Measurements from ENCODE around the gene PINLYP. TPM values are rescaled to one million over a fixed set of nuclear protein-coding genes. Genes with fewer than 3 reads are reported as not detected.

Gene PINLYP
- total and polyA plus RNA-seq, 7 donors = 1.4 to 21.0 (median 10.8) TPM

DNA sequence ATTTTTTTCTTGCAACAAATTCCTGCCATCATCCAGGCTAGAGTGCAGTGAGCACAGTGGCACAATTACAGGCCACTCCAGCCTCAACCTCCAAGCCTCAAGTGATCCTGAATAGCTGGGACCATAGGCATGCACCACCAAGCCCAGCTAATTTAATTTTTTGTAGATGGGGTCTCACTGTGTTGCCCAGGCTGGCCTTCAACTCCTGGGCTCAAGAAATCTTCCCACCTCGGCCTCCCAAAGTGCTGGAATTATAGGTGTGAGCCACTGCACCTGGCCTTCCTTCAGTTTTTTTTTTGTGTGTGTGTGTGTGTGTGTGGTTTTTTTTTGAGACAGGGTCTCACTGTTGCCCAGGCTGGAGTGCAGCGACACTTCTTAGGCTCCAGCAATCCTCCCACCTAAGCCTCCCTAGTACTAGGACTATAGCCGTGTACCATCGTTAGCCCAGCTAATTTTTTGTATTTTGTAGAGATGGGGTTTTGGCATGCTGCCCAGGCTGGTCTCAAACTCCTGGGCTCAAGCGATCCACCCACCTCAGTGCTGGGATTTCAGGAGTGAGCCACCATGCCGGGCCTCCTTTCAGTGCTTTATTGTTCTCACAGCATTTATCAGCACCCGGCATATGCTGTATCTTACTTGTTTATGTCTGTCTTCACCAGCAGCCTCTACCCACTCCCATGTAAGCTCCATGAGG, 30.4 kb downstream of the PINLYP start:
- no peak for DNase-seq
- intact Hi-C loops (cut with DNase I) = no loop called here
- H3K9me3 ChIP-seq = no peaks in the 10 kb centered on the region
- H3K27me3 ChIP-seq = no peaks in the 10 kb centered on the region
- no peaks in the 10 kb centered on the region for H3K4me1 ChIP-seq
- WGBS, 2 donors = 84 to 86% methylated on average over 7 of the region's 7 CpGs
- no peak overlapping the region for H3K4me3 ChIP-seq
- no peak overlapping the region for H3K27ac ChIP-seq
- no peak for TF ChIP-seq EP300 (IDR thresholded peaks at IDR 0.05)
- TF ChIP-seq CTCF (IDR thresholded peaks at IDR 0.05) = no peak
- TF ChIP-seq POLR2A (IDR thresholded peaks at IDR 0.05) = no peak
- no peak for TF ChIP-seq POLR2AphosphoS5 (IDR thresholded peaks at IDR 0.05)
- peaks cover 0 to 42% (median 10%) of the 10 kb centered on the region in 4 donors for H3K36me3 ChIP-seq

- Histone ChIP-seq H3K27ac (no peak overlapping the region), H3K4me3 (no peak overlapping the region), H3K4me1 (no peaks in the 10 kb centered on the region), H3K27me3 (no peaks in the 10 kb centered on the region), H3K36me3 (peaks cover 0 to 38% (median 10%) of the 10 kb centered on the region in 4 donors), H3K9me3 (no peaks in the 10 kb centered on the region)
- DNase-seq = no peak
- intact Hi-C loops (cut with DNase I) = no loop called here
- TF ChIP-seq POLR2A (IDR thresholded peaks at IDR 0.05) (no peak), POLR2AphosphoS5 (IDR thresholded peaks at IDR 0.05) (no peak), EP300 (IDR thresholded peaks at IDR 0.05) (no peak), CTCF (IDR thresholded peaks at IDR 0.05) (no peak)
- WGBS, 2 donors = 89 to 95% methylated on average over 7 of the region's 7 CpGs
These were observed 31.1 kb downstream of the PINLYP start for GRCh38 chr19:43606569-43607229.

DNA sequence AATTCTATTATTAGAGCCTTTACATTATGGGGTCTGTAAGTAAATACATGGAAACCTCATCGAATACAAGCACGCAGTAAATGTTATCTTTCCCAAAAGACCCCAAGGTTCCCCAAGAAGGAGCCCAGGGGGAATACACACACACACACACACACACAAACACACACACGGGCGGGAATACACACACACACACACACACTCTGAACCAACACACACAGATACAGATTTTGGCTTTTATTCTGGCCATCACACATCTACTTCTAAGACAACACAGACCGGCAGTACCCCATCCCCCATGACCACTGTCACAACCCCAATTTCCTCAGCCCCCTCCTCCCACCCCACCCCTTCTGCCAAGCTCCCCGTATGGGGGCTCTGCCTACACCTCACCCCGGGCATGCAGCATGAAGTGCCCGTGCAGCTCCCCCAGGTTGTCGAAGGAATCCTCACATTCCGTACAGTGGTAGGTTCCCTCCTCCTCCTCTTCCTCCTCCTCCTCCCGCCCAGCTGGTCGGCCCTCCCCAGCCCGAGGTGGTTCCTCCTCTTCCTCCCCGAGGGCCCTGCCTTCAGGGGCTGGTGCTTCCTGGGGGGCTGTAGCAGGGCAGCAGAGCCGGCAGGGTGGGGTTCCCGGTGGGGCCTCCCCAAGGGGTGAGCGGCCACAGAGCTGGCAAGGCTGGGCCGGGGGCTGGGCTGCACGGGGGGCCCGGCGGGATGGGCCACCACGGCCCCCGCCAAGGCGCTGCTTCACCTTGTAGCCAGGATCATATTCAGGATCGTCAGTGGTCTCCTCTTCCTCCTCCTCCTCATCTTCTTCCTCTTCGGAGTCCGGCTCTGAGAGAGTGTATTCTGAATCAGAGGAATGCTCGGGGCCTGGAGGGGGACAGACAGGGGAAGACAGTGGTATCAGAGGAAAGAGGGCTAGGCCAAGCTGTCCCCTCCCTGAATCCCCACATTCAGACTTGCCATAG, 31.9 kb downstream of the PINLYP start:
- no peak overlapping the region for H3K27ac ChIP-seq
- TF ChIP-seq POLR2A (IDR thresholded peaks at IDR 0.05) = no peak
- no peak for TF ChIP-seq POLR2AphosphoS5 (IDR thresholded peaks at IDR 0.05)
- no peak for TF ChIP-seq EP300 (IDR thresholded peaks at IDR 0.05)
- no peak for TF ChIP-seq CTCF (IDR thresholded peaks at IDR 0.05)
- H3K4me3 ChIP-seq = no peak overlapping the region
- no peaks in the 10 kb centered on the region for H3K4me1 ChIP-seq
- 63 to 85% methylated on average over 28 of the region's 28 CpGs for WGBS, 2 donors
- no peaks in the 10 kb centered on the region for H3K27me3 ChIP-seq
- DNase-seq = no peak
- no peaks in the 10 kb centered on the region for H3K9me3 ChIP-seq
- intact Hi-C loops (cut with DNase I) = no loop called here
- H3K36me3 ChIP-seq = peaks cover 0 to 38% (median 16%) of the 10 kb centered on the region in 4 donors

DNA sequence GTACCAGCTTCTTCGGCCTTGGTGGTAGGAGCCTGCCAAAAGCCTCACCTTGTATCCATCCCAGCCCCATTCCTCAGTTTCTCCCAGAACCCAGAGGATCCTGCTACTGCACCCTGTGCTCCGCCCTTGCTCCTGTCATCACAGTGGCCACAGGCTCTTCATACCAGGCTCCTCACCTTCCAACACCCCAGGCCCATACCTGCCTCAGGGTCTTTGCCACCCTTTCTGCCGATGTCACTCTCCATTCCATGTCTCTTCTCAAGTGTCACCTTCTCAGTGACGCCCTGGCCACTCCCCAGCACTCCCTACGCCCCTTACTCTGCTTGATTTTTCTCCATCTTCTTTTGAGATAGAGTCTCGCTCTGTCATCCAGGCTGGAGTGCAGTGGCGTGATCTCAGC, 34.3 kb downstream of the PINLYP start:
- intact Hi-C loops (cut with DNase I) = no loop called here
- peaks cover 0 to under 1% (median 0%) of the 10 kb centered on the region in 4 donors for H3K4me1 ChIP-seq
- no peaks in the 10 kb centered on the region for H3K27me3 ChIP-seq
- no peak for TF ChIP-seq POLR2AphosphoS5 (IDR thresholded peaks at IDR 0.05)
- no peak for TF ChIP-seq EP300 (IDR thresholded peaks at IDR 0.05)
- no peak for TF ChIP-seq CTCF (IDR thresholded peaks at IDR 0.05)
- TF ChIP-seq POLR2A (IDR thresholded peaks at IDR 0.05) = no peak
- 88 to 91% methylated on average over 7 of the region's 7 CpGs for WGBS, 2 donors
- H3K36me3 ChIP-seq = peaks cover 3 to 53% (median 17%) of the 10 kb centered on the region in 4 donors
- H3K27ac ChIP-seq = no peak overlapping the region
- no peak for DNase-seq
- H3K4me3 ChIP-seq = no peak overlapping the region
- H3K9me3 ChIP-seq = no peaks in the 10 kb centered on the region
